GM12865 (cell line): ENCODE results near the gene NDUFS7.

Experiments
- DNase-seq: peaks from one replicate; pipeline ENCODE4 v3.0.0; 2010; ENCODE audit warnings: low read depth
- H3K4me3 ChIP-seq: 2 replicates; pipeline ENCODE4 v1.5.1; 2011; ENCODE audit warnings: mild to moderate bottlenecking, low read depth, low read length, control low read depth
- CTCF ChIP-seq: IDR thresholded peaks from 2 replicates; pipeline ENCODE4 v1.5.1; 2011; ENCODE audit warnings: low read length, control low read depth, low read depth, inconsistent platforms; ENCODE audit not compliant: insufficient read depth; ENCODE audit errors: missing control alignments

Gene NDUFS7

GRCh38 chr19:1422360-1422759, 38.7 kb downstream of the NDUFS7 start:
- H3K4me3 ChIP-seq = no peak overlapping the region
- DNase-seq = no peak
- TF ChIP-seq CTCF = no peak

GRCh38 chr19:1422943-1423342, 39.2 kb downstream of the NDUFS7 start:
- no peak for DNase-seq
- no peak for TF ChIP-seq CTCF
- no peak overlapping the region for H3K4me3 ChIP-seq

GRCh38 chr19:1423436-1424191, 39.9 kb downstream of the NDUFS7 start:
- TF ChIP-seq CTCF = no peak
- no peak for DNase-seq
- no peak overlapping the region for H3K4me3 ChIP-seq

GRCh38 chr19:1424192-1424955, 40.7 kb downstream of the NDUFS7 start:
- no peak for TF ChIP-seq CTCF
- no peak for DNase-seq
- H3K4me3 ChIP-seq = no peak overlapping the region

- no peak for DNase-seq
- TF ChIP-seq CTCF = no peak
- no peak overlapping the region for H3K4me3 ChIP-seq
Measured at GRCh38 chr19:1425102-1425837, 41.6 kb downstream of the NDUFS7 start.

- H3K4me3 ChIP-seq = no peak overlapping the region
- no peak for DNase-seq
- TF ChIP-seq CTCF = no peak
Measured at GRCh38 chr19:1425902-1426301, 42.2 kb downstream of the NDUFS7 start.
